IMR-90 (cell line): ENCODE results near the gene IGFBP6.

Experiments
- CHD1 ChIP-seq: IDR thresholded peaks from 2 replicates; pipeline ENCODE4 v1.6.1; 2012; ENCODE audit warnings: low read depth, low read length, improper control_type of control experiment
- RAD21 ChIP-seq: IDR thresholded peaks from 2 replicates; pipeline ENCODE4 v1.6.1; 2012; ENCODE audit warnings: low read length, improper control_type of control experiment
- TF ChIP-seq, protein P1 (sequence below): conservative IDR thresholded peaks from 2 replicates; pipeline ENCODE4 v1.5.1; 2012; ENCODE audit warnings: mild to moderate bottlenecking, low read depth, low read length, improper control_type of control experiment
- TF ChIP-seq, protein P2 (sequence below): fragments of 150-350 bp; IDR thresholded peaks from 2 replicates; pipeline ENCODE4 v1.6.1; 2017; ENCODE audit warnings: mild to moderate bottlenecking, antibody characterized with exemption, low read length, low read depth

- TF ChIP-seq, protein P1, sequence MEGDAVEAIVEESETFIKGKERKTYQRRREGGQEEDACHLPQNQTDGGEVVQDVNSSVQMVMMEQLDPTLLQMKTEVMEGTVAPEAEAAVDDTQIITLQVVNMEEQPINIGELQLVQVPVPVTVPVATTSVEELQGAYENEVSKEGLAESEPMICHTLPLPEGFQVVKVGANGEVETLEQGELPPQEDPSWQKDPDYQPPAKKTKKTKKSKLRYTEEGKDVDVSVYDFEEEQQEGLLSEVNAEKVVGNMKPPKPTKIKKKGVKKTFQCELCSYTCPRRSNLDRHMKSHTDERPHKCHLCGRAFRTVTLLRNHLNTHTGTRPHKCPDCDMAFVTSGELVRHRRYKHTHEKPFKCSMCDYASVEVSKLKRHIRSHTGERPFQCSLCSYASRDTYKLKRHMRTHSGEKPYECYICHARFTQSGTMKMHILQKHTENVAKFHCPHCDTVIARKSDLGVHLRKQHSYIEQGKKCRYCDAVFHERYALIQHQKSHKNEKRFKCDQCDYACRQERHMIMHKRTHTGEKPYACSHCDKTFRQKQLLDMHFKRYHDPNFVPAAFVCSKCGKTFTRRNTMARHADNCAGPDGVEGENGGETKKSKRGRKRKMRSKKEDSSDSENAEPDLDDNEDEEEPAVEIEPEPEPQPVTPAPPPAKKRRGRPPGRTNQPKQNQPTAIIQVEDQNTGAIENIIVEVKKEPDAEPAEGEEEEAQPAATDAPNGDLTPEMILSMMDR, result no peak
- TF ChIP-seq, protein P2, sequence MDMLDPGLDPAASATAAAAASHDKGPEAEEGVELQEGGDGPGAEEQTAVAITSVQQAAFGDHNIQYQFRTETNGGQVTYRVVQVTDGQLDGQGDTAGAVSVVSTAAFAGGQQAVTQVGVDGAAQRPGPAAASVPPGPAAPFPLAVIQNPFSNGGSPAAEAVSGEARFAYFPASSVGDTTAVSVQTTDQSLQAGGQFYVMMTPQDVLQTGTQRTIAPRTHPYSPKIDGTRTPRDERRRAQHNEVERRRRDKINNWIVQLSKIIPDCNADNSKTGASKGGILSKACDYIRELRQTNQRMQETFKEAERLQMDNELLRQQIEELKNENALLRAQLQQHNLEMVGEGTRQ, result no peak
- TF ChIP-seq CHD1 (no peak), RAD21 (no peak)
These were observed 53.6 kb downstream of the IGFBP6 start for GRCh38 chr12:53151039-53151438.
